Activated T-helper 1 cell treated with anti-CD3 and anti-CD28 coated beads, Interleukin-2, amount 50 U/mL, for 16 hours (primary cell): ENCODE results near the gene ANO4.
"Not testable (repeated sequence)": the region's sequence is repeated elsewhere in the genome, so short reads cannot be mapped to it uniquely, and the experiment has no call there.

Experiments
- DNase-seq, 2 donors: peaks; one replicate each; pipeline ENCODE4 v3.0.0-alpha.2; 2020; ENCODE audit warnings: low read depth in 1 of 2, low spot score in 1 of 2

Gene ANO4

GRCh38 chr12:101038289-101038871, 243.8 kb downstream of the ANO4 start:
- no peak for DNase-seq

GRCh38 chr12:101039848-101040531, 245.4 kb downstream of the ANO4 start:
- DNase-seq: no peak

- no peak for DNase-seq
These were observed 246.4 kb downstream of the ANO4 start for GRCh38 chr12:101040936-101041335.

DNA sequence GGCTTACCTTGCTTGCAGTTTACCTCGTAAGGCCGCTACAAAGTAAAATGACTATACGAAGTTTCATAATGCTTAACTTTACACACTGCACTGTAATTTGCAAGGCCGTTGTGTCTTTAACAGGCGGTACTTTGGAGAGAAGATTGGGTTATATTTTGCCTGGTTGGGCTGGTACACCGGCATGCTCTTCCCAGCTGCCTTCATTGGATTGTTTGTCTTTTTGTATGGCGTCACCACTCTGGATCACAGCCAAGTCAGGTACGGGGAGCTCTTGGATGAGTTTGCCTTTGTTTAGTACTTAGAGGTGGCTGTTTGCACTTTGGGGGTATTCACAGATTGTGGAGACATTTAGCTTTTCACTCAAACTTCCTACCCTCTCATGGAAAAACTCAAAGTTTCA, 247.6 kb downstream of the ANO4 start:
- no peak for DNase-seq

DNA sequence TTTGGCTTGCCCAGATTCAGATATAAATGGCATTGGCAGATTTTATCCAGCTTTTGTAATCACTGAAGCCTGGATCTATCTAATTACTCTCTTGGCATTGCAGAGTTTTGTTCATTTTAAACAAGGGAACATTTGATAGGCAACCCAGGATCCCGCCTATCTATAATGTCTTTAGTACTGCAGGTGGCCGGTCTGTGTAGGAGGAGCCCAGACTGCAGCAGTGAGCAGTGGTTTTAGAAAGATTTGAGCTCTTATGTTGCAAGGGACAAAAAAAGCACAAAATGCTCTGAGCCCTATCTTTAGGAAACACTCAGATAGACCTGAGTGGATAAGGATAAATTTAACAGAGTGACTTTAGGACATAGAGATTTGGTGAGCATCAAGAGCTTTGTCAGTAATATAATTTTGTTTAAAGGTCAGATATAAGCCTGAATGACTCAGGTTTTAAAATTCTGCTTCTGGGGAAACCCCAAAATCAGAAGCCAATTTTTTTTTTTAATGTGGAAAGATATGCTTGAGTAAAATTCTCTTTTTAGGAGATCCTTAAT, 250.0 kb downstream of the ANO4 start:
- no peak for DNase-seq

DNA sequence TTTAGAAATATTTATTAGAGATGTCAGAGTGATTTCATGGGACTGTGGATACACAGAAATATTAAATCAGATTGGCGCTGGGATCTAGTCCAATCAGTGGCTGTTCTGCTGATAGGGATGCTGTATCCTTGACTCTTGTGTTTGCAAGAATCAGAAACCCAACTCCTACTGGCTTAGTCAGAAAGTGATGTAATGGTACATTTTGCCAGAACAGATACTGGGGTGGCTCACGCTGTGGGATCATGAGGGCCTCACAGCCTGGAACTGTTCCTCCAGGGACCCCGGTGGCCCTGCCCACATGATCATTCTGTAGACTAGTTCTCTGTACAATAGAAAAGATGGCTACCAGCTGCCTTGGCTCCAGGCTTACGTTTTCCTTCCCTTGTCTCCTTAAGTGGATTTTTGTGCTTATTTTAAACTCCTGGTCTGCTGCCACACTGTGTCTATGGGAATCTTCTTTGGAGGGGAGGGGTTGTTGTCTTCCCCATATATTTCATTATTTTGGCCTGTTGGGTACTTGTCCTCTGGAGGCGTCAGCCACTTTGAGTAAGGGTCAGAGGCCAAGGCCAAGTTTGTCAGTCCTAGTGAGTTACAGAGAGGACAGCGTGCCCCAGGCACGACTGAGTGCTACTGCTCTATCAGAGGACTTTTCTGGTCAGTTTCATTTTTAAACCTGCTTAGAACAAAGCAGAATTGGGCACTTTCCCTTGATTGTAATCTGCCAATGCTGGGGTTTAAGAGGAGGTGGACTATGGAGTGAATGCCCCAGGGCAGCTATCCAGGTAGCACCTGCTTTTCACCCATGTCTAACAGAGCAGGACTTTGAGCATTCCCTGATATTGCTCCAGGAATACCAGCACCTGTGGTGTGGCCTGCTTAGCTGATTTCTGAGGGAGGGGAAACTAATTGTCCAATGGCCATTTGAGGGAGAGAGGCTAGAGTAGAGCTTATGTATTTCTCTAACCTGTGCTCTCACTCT, 251.2 kb downstream of the ANO4 start:
- no peak for DNase-seq

DNA sequence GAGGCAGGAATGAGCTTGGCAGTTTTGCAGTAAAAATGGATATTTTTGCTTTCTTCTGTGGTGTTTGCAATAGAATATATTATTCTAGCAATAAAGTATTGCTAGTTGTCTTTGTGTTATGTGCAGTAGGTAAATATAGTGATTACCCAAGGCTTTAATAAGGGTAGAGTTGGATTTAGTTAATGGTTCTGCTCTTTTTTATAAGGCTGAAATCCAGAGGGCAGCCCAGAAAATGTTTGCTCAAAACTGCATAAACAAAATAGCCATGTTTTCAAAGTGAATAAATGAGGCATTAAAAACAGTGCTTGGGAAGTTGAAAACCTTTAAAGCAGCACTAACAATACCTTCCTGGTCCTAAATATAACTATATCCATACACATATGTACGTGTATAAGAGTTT, 253.1 kb downstream of the ANO4 start:
- DNase-seq: no peak

DNA sequence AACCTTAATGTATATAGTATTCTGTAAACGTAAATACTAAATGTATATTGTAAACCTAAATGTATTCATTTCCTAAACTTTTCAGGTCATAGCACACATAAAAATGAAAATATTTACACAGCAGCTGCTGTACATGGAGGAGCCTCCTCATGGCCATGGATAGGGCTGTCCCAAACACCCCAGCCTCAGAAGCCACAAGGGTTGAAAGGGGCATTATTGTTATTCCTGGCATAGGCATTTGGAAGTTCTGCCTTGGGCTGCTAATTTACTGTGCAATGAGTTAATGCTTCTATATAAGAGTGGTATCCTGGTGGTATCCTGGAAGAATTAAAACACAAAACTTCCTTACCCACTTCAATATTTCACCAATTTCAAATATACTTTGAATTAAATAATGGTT, 256.1 kb downstream of the ANO4 start:
- DNase-seq: no peak

DNA sequence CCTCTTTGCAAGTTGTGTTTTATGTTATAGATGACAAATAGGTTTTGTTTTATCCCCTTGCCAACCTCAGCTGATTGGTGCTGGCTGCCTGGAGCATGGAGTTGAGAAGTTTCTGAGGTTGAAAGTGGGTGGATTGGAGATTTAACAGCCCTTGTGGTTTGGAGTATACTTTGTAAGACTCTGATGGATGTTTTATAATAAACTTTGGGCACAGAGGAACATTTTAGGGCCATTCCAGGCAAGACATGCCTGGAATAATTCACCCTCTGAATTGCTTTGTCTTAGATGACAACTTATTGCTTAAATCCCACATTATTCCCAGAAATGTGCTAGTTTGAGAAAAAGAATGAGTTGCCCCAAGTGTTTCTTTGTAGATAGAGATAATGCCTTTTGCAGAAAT, 256.6 kb downstream of the ANO4 start:
- no peak for DNase-seq

DNA sequence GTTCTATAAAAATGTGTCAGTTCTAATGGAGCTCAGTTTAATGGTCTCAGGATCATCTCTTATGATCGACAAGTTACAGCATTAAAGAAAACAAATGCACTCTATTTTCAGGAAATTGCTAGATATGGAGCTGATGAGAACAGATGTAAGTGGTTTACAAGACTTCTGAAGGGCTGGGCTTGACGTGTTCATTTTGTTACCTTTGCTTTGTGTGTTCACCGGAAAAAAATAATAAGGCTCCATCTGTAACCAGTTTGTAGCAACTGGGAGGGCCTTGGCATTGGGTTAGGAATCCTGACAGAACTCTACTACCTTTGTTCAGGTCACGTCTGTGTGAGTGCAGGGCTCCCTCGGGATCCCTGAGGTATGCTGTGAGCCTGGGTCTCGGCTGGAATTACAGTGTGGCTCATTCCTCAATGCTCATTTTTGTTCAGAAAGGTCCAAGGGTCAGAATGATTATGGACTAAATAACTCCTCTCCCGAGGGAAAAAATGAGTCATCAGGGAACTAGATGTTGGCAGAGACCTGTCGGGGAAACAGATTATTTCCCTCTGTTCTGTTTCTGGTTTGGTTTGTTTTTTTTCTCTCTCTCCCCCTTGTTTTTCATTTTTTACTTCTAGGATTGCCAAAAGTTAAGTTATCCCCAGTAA, 257.4 kb downstream of the ANO4 start:
- DNase-seq: no peak

DNA sequence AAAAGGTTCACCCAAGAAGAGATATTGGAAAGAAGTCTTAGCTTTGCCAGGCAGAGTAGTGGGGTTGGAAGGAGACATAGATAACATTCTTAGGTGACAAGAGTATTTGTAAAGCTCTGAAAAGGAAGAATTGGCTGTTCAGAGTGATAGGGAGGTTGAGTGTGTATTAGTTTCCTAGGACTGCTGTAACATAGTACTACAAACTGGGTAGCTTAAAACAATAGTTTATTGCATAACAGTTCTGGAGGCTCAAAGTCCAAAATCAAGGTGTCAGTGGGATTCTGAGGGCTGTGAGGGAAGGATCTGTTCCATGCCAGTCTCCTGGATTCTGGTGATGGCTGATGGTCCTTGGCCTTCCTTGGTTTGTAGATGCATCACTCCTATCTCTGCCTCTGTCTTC, 258.6 kb downstream of the ANO4 start:
- DNase-seq: no peak

- DNase-seq: no peak
These were observed 261.4 kb downstream of the ANO4 start for GRCh38 chr12:101055940-101056339.

- not testable (repeated sequence) for DNase-seq
These were observed 267.9 kb downstream of the ANO4 start for GRCh38 chr12:101062508-101062907.

GRCh38 chr12:101064721-101065120, 270.1 kb downstream of the ANO4 start:
- DNase-seq: no peak

DNA sequence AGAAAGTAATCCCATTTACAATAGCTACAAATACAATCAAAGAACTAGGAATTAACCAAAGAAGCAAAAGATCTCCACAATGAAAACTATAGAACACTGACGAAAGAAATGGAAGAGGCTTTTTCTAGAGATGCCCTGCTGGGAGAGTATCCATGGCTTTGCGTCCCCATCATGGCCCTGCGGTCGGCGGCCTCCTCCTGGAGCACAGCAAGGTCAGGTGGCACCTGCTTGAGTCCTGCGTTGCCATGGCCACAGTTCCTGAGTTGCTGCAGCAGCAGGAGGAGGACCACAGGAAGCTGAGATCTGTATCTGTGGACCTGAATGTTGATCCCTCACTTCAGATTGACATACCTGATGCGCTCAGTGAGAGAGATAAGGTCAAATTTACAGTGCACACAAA, 271.9 kb downstream of the ANO4 start:
- no peak for DNase-seq

DNA sequence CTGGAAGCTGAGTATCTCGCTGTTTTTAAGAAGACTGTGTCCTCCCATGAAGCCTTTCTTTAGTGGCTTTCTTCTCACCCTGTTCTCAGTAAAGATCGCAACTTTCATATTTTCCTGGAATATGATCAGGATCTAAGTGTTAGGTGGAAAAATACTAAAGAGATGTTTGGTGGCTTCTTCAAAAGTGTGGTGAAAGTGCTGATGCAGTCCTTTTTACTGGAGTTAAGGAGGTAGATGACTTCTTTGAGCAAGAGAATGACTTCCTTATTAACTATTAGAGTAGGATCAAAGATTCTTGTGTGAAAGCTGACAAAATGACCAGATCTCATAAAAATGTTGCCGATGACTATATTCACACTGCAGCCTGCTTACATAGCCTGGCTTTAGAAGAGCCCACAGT, 273.8 kb downstream of the ANO4 start:
- no peak for DNase-seq

DNA sequence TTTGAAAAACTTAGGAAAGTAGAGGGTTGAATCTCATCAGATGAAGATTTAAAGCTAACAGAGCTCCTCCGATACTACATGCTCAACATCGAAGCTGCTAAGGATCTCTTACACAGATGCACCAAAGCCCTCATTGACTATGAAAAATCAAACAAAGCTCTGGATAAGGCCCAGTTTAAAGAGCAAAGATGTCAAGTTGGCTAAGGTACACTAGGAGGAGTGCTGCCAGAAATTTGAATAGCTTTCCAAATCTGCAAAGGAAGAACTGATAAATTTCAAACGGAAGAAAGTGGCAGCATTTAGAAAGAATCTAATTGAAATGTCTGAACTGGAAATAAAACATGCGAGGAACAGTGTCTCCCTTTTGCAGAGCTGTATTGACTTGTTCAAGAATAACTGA, 274.3 kb downstream of the ANO4 start:
- DNase-seq: no peak

DNA sequence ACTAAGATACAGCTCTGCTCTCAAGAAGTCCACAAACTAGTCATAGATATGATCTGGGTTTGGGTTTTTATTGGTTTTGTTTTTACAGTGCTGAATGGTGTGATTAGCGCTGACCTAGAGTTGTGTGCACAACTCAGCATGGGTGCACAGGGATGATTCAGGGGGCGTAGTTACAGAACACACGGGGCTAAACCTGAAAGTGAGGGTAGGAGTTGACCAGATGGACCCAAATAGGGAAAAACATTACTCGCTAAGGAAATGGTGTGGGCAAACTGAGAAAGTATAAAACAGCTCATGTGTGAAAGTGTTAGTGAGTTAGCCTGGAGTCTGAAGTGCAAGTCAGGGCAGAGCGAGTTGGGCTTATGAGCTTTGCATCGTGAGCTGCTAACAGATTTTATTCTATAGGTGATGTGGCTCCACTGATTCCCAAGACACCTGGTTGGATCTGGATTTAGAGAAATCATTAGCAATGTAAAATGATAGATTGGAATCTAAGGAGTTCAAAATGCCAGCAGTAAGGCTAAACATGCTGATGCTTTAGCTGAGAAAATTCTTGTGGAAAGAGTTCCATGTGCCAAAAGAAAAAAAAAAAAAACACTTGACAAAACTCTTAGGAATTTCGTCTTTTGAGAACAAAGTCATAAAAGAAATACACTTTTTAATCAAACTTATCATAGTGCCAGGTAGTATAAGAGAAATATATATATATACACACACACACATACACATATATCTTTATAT, 280.5 kb downstream of the ANO4 start:
- no peak for DNase-seq

GRCh38 chr12:101076921-101077320, 282.3 kb downstream of the ANO4 start:
- DNase-seq: no peak

DNA sequence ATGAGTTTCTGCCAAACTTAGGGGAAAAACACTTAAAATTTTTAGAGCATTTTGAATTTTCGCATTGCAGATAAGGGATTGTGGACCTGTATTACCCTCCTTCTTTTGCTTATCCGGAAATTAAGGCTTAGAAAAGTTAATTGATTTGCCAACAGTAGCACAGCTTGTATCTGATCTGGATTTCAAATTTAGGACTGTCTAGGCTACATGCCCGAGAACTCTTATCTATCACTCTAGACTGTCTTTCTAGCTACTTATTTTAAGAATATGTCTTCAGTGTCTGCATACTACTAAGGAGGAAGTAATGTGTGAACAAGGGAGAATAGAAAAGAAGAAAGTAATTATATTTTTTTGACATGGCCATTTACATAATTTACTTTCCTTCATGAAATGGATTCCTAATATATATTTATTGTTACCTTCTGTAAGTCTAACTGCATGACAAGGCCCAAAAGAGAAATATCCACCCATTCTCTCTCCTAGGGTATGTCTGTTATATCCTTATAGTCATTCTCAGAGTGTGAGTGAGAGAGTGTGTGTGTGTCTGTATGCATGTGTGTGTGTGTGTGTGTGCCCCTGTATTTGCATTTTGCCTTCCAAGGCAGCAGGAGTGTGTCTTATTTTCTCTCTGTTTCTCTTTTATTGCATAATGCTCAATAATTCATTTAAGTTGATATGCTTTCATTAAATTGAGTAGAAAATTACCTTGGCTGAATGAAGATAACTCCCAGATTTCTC, 283.4 kb downstream of the ANO4 start:
- no peak for DNase-seq
